HG03064 (cell line): ENCODE results near the gene DOK6.
A peak's percentile ranks its signal among the peaks of the same experiment; 100 is the strongest.
"Not testable (repeated sequence)": the region's sequence is repeated elsewhere in the genome, so short reads cannot be mapped to it uniquely, and the experiment has no call there.

Experiments used
- ATAC-seq: cut with Tn5 transposase; IDR thresholded peaks from one replicate; pipeline ENCODE4 v1.9.1; 2021; ENCODE audit warnings: low read depth; ENCODE audit not compliant: unreplicated experiment

DOK6 gene

GRCh38 chr18:69841117-69841516 is 440.4 kb downstream of the DOK6 start:
- no peak for ATAC-seq

GRCh38 chr18:69843015-69843414 is 442.3 kb downstream of the DOK6 start:
- ATAC-seq, result no peak

GRCh38 chr18:69844656-69845055 is 444.0 kb downstream of the DOK6 start:
- no peak for ATAC-seq

GRCh38 chr18:69845593-69846506 is 445.2 kb downstream of the DOK6 start:
- ATAC-seq, result no peak

GRCh38 chr18:69853051-69853450 is 452.4 kb downstream of the DOK6 start:
- ATAC-seq, result no peak

- no peak for ATAC-seq
Measured at GRCh38 chr18:69854455-69854854, 453.8 kb downstream of the DOK6 start.

- no peak for ATAC-seq
Measured at GRCh38 chr18:69858897-69859296, 458.2 kb downstream of the DOK6 start.

- ATAC-seq, result peak; percentile 95
Measured at GRCh38 chr18:69864802-69865201, 464.1 kb downstream of the DOK6 start.

- ATAC-seq, result no peak
Measured at GRCh38 chr18:69865776-69866175, 465.1 kb downstream of the DOK6 start.

- no peak for ATAC-seq
Measured at GRCh38 chr18:69866212-69866611, 465.5 kb downstream of the DOK6 start.

GRCh38 chr18:69870736-69871135 is 470.0 kb downstream of the DOK6 start:
- no peak for ATAC-seq

- no peak for ATAC-seq
Measured at GRCh38 chr18:69871363-69871762, 470.7 kb downstream of the DOK6 start.

GRCh38 chr18:69872661-69873060 is 472.0 kb downstream of the DOK6 start:
- ATAC-seq, result no peak

GRCh38 chr18:69874058-69874457 is 473.4 kb downstream of the DOK6 start:
- no peak for ATAC-seq

GRCh38 chr18:69876490-69876889 is 475.8 kb downstream of the DOK6 start:
- no peak for ATAC-seq

GRCh38 chr18:69878213-69878933 is 477.7 kb downstream of the DOK6 start:
- ATAC-seq, result no peak

- ATAC-seq, result not testable (repeated sequence)
Measured at GRCh38 chr18:69879051-69879450, 478.4 kb downstream of the DOK6 start.

GRCh38 chr18:69880083-69880482 is 479.4 kb downstream of the DOK6 start:
- no peak for ATAC-seq

GRCh38 chr18:69882965-69883668 is 482.4 kb downstream of the DOK6 start:
- peak; percentile 55 for ATAC-seq

GRCh38 chr18:69883781-69884180 is 483.1 kb downstream of the DOK6 start:
- ATAC-seq, result no peak

- no peak for ATAC-seq
Measured at GRCh38 chr18:69885355-69885754, 484.7 kb downstream of the DOK6 start.
